Measurements from ENCODE around the gene PI4K2B. TPM values are rescaled to one million over a fixed set of nuclear protein-coding genes. Genes with fewer than 3 reads are reported as not detected.

Gene PI4K2B
- total and polyA plus RNA-seq, 2 experiments from 2014 or later = 6.7 to 21.4 TPM

DNA sequence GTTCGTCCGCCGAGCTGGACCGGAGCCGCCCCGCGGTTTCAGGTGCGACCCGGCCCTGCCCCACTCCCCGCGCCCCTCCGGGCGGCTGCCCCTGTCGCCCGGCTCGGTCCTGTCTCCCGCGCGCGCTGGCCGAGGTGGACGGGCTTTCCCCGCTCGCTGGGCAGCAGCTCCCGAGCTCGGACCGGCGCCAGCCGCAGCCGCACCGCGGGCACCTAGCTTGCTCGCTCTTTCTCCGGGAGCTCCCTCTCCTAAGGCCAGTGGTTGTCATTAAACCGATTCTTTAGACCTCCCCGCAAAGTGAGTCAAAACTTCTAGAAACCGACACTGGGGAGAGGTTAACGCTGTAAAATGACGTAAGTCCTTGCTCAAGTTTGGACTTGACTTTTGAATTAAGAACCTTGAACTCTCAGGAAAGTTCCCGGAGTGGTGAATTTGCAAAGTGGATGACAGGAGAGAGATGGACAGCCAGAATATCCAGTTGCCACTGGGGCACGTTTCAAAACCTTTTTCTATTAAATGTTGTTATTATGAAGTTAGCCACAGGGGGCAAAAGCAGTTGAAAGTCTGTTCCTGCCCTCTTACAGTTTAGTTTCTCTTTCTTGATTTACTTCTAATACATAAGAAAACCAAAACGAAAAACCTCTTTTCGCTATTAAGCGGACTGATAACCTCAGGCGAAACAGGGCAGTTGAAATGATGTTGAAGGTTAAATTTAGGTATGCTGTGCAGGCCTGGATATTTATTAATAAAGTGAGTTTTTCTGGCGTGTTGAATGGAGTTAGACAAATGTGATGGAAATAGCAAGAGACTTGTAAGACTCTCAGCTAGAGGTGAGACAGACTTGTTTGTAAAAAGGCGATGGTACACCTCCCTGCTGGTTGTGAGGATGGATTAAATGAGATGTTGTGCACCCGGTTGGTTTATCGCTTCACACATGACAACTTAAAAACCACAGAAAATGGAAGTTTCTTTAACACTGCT, 847 bp downstream of the PI4K2B start:
- peak overlapping the region; percentile 67; the same call in 1 of the 2 replicates for H2AFZ ChIP-seq

More for the DNA sequence above, 847 bp downstream of the PI4K2B start:
- Mint-ChIP-seq H3K4me1 (peaks cover 6% of the 10 kb centered on the region), H3K27me3 (ENCODE audit: insufficient read depth, low read depth, poor library complexity) (peaks cover 15% of the 10 kb centered on the region), H3K9me3 (peaks cover 45% of the 10 kb centered on the region), H3K4me3 (peak overlapping the region; percentile 87), H3K27ac (no peak overlapping the region), H3K36me3 (ENCODE audit: low read depth) (peaks cover 41% of the 10 kb centered on the region)
- peak; percentile 54 for DNase-seq (ENCODE audit: low spot score)
- peak overlapping the region; percentile 99 for H3K4me2 ChIP-seq
- peaks cover 10% of the 10 kb centered on the region; the same call in 1 of the 2 replicates for H3K4me1 ChIP-seq (ENCODE audit: insufficient read depth)
- peaks cover 4% of the 10 kb centered on the region; the same call in 1 of the 2 replicates for H3K36me3 ChIP-seq (ENCODE audit: insufficient read depth)
- peak; percentile 72 for ATAC-seq
- H3K9me2 ChIP-seq (ENCODE audit: insufficient read depth) = peaks cover 12% of the 10 kb centered on the region
- H4K20me1 ChIP-seq (replicated peaks; ENCODE audit: insufficient read depth) = peaks cover 7% of the 10 kb centered on the region; the same call in 1 of the 2 replicates
- no peak overlapping the region for H3K27ac ChIP-seq (ENCODE audit: low read depth)
- 0 out of 2 replicates have a peak, but pooled peaks have one; percentile 26 for TF ChIP-seq CREB1 (CRISPR knock-in tag; IDR thresholded peaks at IDR 0.05; ENCODE audit: low read depth)
- TF ChIP-seq, protein P1, sequence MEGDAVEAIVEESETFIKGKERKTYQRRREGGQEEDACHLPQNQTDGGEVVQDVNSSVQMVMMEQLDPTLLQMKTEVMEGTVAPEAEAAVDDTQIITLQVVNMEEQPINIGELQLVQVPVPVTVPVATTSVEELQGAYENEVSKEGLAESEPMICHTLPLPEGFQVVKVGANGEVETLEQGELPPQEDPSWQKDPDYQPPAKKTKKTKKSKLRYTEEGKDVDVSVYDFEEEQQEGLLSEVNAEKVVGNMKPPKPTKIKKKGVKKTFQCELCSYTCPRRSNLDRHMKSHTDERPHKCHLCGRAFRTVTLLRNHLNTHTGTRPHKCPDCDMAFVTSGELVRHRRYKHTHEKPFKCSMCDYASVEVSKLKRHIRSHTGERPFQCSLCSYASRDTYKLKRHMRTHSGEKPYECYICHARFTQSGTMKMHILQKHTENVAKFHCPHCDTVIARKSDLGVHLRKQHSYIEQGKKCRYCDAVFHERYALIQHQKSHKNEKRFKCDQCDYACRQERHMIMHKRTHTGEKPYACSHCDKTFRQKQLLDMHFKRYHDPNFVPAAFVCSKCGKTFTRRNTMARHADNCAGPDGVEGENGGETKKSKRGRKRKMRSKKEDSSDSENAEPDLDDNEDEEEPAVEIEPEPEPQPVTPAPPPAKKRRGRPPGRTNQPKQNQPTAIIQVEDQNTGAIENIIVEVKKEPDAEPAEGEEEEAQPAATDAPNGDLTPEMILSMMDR (conservative IDR thresholded peaks at IDR 0.05; ENCODE audit: low read depth in 2 of 2) = peak in 1 of 2 experiments; percentile 27; a peak in 1 of 4 replicates
- TF ChIP-seq ZNF331 (CRISPR knock-in tag; IDR thresholded peaks at IDR 0.05; ENCODE audit: low read depth) = no peak
- TF ChIP-seq EZH2phosphoT487 (IDR thresholded peaks at IDR 0.05; ENCODE audit: unreplicated experiment) = no peak
- TF ChIP-seq, protein P2, sequence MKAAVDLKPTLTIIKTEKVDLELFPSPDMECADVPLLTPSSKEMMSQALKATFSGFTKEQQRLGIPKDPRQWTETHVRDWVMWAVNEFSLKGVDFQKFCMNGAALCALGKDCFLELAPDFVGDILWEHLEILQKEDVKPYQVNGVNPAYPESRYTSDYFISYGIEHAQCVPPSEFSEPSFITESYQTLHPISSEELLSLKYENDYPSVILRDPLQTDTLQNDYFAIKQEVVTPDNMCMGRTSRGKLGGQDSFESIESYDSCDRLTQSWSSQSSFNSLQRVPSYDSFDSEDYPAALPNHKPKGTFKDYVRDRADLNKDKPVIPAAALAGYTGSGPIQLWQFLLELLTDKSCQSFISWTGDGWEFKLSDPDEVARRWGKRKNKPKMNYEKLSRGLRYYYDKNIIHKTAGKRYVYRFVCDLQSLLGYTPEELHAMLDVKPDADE (IDR thresholded peaks at IDR 0.05) = no peak
- TF ChIP-seq, protein P3, sequence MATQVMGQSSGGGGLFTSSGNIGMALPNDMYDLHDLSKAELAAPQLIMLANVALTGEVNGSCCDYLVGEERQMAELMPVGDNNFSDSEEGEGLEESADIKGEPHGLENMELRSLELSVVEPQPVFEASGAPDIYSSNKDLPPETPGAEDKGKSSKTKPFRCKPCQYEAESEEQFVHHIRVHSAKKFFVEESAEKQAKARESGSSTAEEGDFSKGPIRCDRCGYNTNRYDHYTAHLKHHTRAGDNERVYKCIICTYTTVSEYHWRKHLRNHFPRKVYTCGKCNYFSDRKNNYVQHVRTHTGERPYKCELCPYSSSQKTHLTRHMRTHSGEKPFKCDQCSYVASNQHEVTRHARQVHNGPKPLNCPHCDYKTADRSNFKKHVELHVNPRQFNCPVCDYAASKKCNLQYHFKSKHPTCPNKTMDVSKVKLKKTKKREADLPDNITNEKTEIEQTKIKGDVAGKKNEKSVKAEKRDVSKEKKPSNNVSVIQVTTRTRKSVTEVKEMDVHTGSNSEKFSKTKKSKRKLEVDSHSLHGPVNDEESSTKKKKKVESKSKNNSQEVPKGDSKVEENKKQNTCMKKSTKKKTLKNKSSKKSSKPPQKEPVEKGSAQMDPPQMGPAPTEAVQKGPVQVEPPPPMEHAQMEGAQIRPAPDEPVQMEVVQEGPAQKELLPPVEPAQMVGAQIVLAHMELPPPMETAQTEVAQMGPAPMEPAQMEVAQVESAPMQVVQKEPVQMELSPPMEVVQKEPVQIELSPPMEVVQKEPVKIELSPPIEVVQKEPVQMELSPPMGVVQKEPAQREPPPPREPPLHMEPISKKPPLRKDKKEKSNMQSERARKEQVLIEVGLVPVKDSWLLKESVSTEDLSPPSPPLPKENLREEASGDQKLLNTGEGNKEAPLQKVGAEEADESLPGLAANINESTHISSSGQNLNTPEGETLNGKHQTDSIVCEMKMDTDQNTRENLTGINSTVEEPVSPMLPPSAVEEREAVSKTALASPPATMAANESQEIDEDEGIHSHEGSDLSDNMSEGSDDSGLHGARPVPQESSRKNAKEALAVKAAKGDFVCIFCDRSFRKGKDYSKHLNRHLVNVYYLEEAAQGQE (IDR thresholded peaks at IDR 0.05; ENCODE audit: unreplicated experiment) = no peak
- no peak for TF ChIP-seq EZH2 (IDR thresholded peaks at IDR 0.05; ENCODE audit: low read depth, unreplicated experiment)
- no peak for TF ChIP-seq POLR2AphosphoS5 (IDR thresholded peaks at IDR 0.05; ENCODE audit: low read depth)
- TF ChIP-seq, protein P4, sequence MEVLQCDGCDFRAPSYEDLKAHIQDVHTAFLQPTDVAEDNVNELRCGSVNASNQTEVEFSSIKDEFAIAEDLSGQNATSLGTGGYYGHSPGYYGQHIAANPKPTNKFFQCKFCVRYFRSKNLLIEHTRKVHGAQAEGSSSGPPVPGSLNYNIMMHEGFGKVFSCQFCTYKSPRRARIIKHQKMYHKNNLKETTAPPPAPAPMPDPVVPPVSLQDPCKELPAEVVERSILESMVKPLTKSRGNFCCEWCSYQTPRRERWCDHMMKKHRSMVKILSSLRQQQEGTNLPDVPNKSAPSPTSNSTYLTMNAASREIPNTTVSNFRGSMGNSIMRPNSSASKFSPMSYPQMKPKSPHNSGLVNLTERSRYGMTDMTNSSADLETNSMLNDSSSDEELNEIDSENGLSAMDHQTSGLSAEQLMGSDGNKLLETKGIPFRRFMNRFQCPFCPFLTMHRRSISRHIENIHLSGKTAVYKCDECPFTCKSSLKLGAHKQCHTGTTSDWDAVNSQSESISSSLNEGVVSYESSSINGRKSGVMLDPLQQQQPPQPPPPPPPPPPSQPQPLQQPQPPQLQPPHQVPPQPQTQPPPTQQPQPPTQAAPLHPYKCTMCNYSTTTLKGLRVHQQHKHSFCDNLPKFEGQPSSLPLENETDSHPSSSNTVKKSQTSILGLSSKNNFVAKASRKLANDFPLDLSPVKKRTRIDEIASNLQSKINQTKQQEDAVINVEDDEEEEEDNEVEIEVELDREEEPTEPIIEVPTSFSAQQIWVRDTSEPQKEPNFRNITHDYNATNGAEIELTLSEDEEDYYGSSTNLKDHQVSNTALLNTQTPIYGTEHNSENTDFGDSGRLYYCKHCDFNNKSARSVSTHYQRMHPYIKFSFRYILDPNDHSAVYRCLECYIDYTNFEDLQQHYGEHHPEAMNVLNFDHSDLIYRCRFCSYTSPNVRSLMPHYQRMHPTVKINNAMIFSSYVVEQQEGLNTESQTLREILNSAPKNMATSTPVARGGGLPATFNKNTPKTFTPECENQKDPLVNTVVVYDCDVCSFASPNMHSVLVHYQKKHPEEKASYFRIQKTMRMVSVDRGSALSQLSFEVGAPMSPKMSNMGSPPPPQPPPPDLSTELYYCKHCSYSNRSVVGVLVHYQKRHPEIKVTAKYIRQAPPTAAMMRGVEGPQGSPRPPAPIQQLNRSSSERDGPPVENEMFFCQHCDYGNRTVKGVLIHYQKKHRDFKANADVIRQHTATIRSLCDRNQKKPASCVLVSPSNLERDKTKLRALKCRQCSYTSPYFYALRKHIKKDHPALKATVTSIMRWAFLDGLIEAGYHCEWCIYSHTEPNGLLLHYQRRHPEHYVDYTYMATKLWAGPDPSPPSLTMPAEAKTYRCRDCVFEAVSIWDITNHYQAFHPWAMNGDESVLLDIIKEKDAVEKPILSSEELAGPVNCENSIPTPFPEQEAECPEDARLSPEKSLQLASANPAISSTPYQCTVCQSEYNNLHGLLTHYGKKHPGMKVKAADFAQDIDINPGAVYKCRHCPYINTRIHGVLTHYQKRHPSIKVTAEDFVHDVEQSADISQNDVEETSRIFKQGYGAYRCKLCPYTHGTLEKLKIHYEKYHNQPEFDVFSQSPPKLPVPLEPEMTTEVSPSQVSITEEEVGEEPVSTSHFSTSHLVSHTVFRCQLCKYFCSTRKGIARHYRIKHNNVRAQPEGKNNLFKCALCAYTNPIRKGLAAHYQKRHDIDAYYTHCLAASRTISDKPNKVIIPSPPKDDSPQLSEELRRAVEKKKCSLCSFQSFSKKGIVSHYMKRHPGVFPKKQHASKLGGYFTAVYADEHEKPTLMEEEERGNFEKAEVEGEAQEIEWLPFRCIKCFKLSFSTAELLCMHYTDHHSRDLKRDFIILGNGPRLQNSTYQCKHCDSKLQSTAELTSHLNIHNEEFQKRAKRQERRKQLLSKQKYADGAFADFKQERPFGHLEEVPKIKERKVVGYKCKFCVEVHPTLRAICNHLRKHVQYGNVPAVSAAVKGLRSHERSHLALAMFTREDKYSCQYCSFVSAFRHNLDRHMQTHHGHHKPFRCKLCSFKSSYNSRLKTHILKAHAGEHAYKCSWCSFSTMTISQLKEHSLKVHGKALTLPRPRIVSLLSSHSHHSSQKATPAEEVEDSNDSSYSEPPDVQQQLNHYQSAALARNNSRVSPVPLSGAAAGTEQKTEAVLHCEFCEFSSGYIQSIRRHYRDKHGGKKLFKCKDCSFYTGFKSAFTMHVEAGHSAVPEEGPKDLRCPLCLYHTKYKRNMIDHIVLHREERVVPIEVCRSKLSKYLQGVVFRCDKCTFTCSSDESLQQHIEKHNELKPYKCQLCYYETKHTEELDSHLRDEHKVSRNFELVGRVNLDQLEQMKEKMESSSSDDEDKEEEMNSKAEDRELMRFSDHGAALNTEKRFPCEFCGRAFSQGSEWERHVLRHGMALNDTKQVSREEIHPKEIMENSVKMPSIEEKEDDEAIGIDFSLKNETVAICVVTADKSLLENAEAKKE (CRISPR knock-in tag; IDR thresholded peaks at IDR 0.05) = no peak
- peaks cover 42% of the 10 kb centered on the region for H3K79me2 ChIP-seq (replicated peaks; ENCODE audit: insufficient read depth)
- H3K27me3 ChIP-seq (ENCODE audit: insufficient read depth) = peaks cover 22% of the 10 kb centered on the region
- H3F3A ChIP-seq (replicated peaks; ENCODE audit: low read depth) = peaks cover 10% of the 10 kb centered on the region; the same call in 1 of the 2 replicates
- H3K4me3 ChIP-seq = peak overlapping the region; percentile 81
